ENCODE measurements around the gene WASL.
"Not testable (repeated sequence)": the region's sequence is repeated elsewhere in the genome, so short reads cannot be mapped to it uniquely, and the experiment has no call there.

Gene WASL

GRCh38 chr7:123734498-123734897 lies 14.3 kb downstream of the WASL start:
- DNase-seq (ENCODE audit: low read depth in 2 of 2) = no peak

DNA sequence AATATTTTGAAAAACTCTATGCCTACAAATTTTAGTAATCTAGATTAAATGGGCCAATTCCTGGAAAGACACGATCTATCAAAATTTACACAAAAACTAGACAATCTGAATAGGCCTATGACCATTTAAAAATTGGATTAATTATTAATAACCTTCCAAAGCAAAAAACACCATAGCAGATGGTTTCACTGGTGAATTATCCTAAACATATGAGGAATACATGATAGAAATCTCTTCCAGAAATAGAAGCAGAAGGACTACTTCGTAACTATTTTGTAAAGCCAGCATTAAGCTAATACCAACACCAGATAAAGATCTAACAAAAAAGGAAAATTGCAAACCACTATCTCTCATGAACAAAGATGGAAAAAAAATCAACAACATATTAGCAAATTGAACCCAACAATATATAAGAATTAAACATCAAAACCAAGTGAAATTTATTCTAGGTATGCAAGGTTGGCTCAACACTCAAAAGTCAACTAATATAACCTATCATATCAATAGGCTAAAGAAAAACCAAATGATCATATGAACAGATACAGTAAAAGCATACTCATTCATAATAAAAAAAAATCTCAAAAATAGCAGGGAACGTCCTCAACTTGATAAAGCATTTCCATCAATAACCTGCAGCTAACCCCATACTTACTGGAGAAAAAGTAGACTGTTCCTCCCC lies 16.3 kb downstream of the WASL start:
- no peak for DNase-seq (ENCODE audit: low read depth in 2 of 2)

DNA sequence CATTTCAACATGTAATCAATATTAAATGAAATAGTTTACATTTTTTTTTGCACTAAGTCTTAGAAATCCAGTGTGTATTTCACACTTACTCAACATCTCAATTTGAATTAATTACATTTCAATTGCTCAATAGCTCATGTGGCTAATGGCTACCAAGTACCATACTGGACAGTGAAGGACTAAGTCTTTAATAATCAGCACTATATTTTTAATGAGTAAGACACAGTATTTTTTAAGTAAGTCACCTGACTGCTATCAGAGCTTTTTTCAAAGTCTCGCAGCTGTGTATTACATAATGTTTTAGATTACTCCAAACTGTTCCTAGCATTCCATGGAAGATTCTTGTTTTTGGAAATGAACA lies 19.6 kb downstream of the WASL start:
- DNase-seq (ENCODE audit: low read depth in 2 of 2) = no peak

- DNase-seq (ENCODE audit: low read depth in 2 of 2) = no peak
Observed at GRCh38 chr7:123727071-123727837, 21.5 kb downstream of the WASL start.

DNA sequence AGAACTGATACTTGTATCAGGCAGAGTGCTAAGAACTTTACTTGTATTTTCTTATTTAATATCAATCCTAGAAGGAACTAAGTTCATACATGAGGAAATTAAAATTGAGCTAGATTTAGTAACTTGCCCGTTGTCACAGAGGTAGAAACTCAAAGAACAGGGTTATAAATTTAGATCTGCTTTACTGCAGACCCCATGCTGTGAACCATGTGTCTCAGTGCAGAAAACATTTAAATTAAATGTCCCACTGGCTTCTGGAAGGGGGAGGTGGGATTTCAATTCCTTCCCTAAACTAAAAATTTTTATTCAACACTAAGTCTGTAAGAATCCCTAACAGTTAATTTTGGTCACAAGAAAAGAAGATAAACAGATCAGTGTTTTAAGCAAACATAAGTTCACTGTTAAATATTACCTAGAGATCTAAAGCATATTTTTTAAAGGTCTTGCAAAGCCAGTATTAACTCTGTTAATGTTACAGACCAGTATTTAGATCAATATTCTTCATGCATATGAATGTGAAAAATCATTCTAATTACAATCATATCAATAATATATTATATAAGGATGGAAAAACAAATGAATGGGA lies 23.1 kb downstream of the WASL start:
- DNase-seq (ENCODE audit: low read depth in 2 of 2) = no peak

DNA sequence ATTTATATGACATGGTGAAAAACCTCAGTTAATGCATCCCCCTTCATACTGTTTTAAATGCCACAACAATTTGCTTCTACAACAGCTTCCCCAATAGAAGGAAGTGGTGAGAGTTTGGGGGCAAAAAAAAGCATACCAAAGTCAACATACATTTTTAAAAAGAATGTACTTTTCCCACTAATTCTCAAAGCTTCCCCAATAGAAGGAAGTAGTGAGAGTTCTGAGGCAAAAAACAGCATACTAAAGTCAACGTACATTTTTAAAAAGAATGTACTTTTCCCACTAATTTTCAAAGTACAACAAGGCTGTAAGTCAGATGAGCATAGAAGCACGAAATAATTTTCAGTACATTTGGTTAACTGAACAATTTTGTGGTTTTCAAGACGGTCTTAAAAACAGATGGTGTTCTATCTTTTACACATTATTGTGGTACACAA lies 24.0 kb downstream of the WASL start:
- no peak for DNase-seq (ENCODE audit: low read depth in 2 of 2)

- no peak for DNase-seq (ENCODE audit: low read depth in 2 of 2)
Observed at GRCh38 chr7:123723913-123724312, 24.9 kb downstream of the WASL start.

GRCh38 chr7:123720527-123720926 lies 28.3 kb downstream of the WASL start:
- DNase-seq (ENCODE audit: low read depth in 2 of 2) = not testable (repeated sequence)

GRCh38 chr7:123719197-123719721 lies 29.5 kb downstream of the WASL start:
- no peak for DNase-seq (ENCODE audit: low read depth in 2 of 2)

- no peak for DNase-seq (ENCODE audit: low read depth in 2 of 2)
Observed at GRCh38 chr7:123718773-123719172, 30.0 kb downstream of the WASL start.

- DNase-seq (ENCODE audit: low read depth in 2 of 2) = no peak
Observed at GRCh38 chr7:123717689-123718088, 31.1 kb downstream of the WASL start.

- DNase-seq (ENCODE audit: low read depth in 2 of 2) = no peak
Observed at GRCh38 chr7:123716877-123717276, 31.9 kb downstream of the WASL start.

- DNase-seq (ENCODE audit: low read depth in 2 of 2) = no peak
Observed at GRCh38 chr7:123715799-123716198, 33.0 kb downstream of the WASL start.

DNA sequence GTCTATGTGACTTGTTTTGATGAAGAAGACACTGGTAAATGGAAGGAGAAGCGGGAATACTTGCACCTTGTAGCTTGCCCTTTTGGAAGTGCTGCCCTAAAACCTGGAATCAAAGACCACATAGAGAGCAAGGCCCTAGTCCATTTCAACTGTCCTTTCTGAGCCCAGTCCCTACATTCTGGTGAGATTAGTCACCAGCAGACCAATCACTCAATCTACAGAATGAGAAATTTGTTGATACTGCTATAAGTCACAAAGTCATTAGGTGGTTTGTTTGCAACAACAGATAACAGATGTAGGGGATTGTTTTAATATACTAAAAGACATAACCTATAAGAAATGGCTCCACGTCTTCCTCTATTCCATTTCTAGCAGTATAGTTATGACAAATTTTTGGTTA lies 33.6 kb downstream of the WASL start:
- no peak for DNase-seq (ENCODE audit: low read depth in 2 of 2)

DNA sequence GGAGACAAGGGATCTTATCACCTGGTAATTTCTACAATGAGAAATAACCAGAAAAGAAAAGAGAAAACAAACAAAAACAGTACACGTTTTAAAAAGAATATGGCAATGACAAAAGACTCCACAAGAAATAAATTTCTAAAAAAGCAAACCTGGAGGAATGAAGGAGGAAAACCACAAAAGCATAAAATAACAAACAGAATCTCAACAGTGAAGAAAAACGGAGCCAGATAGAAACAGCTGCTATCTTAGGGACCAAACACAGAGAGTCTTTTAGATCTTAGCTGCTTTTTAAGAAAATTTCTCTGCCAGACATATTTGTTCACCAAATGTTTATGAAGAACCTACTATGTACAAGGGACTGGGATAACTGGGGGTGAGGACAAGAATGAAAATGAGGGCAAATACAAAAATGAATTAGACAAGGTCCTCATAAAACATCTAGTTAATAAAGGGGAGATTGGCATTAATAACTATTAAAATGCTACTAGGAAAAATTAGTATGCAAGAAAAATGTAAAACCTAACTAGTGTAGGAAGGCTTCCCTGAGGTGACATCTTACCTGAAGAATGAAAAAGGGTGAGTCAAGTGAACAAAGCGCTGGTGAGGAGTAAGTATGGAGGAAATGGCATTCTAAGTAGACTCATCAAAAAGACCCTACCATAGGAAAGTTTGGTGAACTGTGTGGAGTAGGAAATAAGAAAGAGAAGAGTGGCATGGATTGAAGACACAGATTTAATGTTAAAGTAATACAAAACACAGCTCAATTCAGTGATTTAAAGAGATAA lies 34.3 kb downstream of the WASL start:
- DNase-seq (ENCODE audit: low read depth in 2 of 2) = no peak

DNA sequence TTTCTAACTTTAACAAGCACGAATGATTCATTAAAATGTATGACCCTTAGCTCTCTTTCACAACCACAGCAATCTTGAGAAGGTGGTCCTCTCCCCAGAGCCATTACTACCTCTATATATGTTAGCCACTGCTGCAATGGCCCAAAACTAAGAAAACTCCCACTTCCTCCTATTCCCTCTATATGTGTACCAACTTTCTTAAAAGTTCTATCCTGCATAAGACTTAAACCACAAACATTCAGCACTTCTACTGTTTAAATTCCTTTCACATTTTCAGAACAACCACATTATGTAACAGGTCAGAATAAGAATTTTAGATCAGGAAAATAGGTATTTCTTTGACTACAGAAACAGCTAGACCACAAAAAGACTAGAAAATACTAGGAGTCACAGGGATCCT lies 36.2 kb downstream of the WASL start:
- DNase-seq (ENCODE audit: low read depth in 2 of 2) = no peak

- no peak for DNase-seq (ENCODE audit: low read depth in 2 of 2)
Observed at GRCh38 chr7:123711832-123712293, 36.9 kb downstream of the WASL start.

- DNase-seq (ENCODE audit: low read depth in 2 of 2) = no peak
Observed at GRCh38 chr7:123710683-123711082, 38.1 kb downstream of the WASL start.

DNA sequence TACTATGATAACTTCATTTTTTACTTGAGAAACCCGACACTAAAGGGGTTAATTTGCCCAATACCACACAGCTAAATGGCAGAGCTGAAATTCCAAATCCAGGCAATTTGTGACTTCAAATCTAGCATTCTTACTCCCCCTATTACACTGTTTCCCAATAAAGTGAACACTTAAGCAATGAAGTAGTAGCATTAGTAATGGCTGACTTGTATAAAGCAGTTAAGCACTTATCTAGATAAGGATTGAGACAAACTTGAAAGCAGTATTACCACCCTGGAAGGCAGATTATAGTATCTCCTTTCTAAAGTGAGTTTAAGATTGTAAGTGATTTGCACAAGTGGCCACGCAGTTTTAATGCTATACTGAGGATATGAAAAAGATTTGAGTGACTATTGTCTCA lies 39.3 kb downstream of the WASL start:
- no peak for DNase-seq (ENCODE audit: low read depth in 2 of 2)

GRCh38 chr7:123705211-123705901 lies 43.4 kb downstream of the WASL start:
- no peak for DNase-seq (ENCODE audit: low read depth in 2 of 2)

- no peak for DNase-seq (ENCODE audit: low read depth in 2 of 2)
Observed at GRCh38 chr7:123695944-123696677, 52.7 kb downstream of the WASL start.
